DOHH2 (cell line): ENCODE measurements around the gene RIMS1.

Source experiments
- H3F3A ChIP-seq: fragments of 200-600 bp; sonication (generic), shearing (Covaris generic); 2 replicates; pipeline ENCODE4 v1.6.0; 2016; ENCODE audit warnings: antibody characterized with exemption, mild to moderate bottlenecking; ENCODE audit not compliant: control insufficient read depth, insufficient read depth
- H3K27ac ChIP-seq: fragments of 200-600 bp; sonication (generic); 2 replicates; pipeline ENCODE4 v1.5.1; 2014; ENCODE audit warnings: low read depth, mild to moderate bottlenecking, low read length, moderate library complexity
- H3K27me3 ChIP-seq: fragments of 200-600 bp; sonication (generic); 2 replicates; pipeline ENCODE4 v1.6.1; 2014; ENCODE audit warnings: mild to moderate bottlenecking, low read length, mixed read lengths; ENCODE audit not compliant: control insufficient read depth
- H3K36me3 ChIP-seq: fragments of 200-600 bp; sonication (generic); 2 replicates; pipeline ENCODE4 v1.6.1; 2014; ENCODE audit warnings: mild to moderate bottlenecking, low read length, moderate library complexity, mixed read lengths; ENCODE audit not compliant: control insufficient read depth
- H3K4me1 ChIP-seq: fragments of 200-600 bp; sonication (generic); 2 replicates; pipeline ENCODE4 v1.6.1; 2014; ENCODE audit warnings: mild to moderate bottlenecking, low read length, mixed read lengths; ENCODE audit not compliant: control insufficient read depth
- H3K4me2 ChIP-seq: fragments of 200-600 bp; sonication (generic); 2 replicates; pipeline ENCODE4 v1.6.0; 2014; ENCODE audit warnings: mild to moderate bottlenecking, low read length, moderate library complexity
- H3K4me3 ChIP-seq: fragments of 200-600 bp; sonication (generic); 2 replicates; pipeline ENCODE4 v1.5.1; 2014; ENCODE audit warnings: mild to moderate bottlenecking, low read length, mixed read lengths
- H3K79me2 ChIP-seq: fragments of 200-600 bp; sonication (generic); 2 replicates; pipeline ENCODE4 v1.6.1; 2014; ENCODE audit warnings: mild to moderate bottlenecking, low read length, mixed read lengths; ENCODE audit not compliant: control insufficient read depth
- H3K9me2 ChIP-seq: fragments of 200-600 bp; sonication (generic); replicated peaks from 2 replicates; pipeline ENCODE4 v1.6.1; 2014; ENCODE audit warnings: mild to moderate bottlenecking, low read length, mixed read lengths; ENCODE audit not compliant: control insufficient read depth
- H3K9me3 ChIP-seq: fragments of 200-600 bp; sonication (generic); 2 replicates; pipeline ENCODE4 v1.6.1; 2014; ENCODE audit warnings: antibody characterized with exemption, low read length, mixed read lengths; ENCODE audit not compliant: control insufficient read depth, insufficient read depth
- H4K20me1 ChIP-seq: fragments of 200-600 bp; sonication (generic); 2 replicates; pipeline ENCODE4 v1.6.0; 2014; ENCODE audit warnings: low read depth, mild to moderate bottlenecking, antibody characterized with exemption, low read length, moderate library complexity; ENCODE audit not compliant: control insufficient read depth, insufficient read depth
- EZH2phosphoT487 ChIP-seq: fragments of 200-600 bp; sonication (generic); IDR thresholded peaks from 2 replicates; pipeline ENCODE4 v1.6.1; 2017; ENCODE audit warnings: borderline replicate concordance, mild to moderate bottlenecking, antibody characterized with exemption, low read length, moderate library complexity, mixed read lengths
- TF ChIP-seq, protein P1 (sequence below): fragments of 200-600 bp; sonication (generic); IDR thresholded peaks from one replicate; pipeline ENCODE4 v1.5.1; 2014; ENCODE audit warnings: antibody characterized with exemption, mild to moderate bottlenecking, low read depth, low read length; ENCODE audit not compliant: poor library complexity, severe bottlenecking

RIMS1 gene

DNA sequence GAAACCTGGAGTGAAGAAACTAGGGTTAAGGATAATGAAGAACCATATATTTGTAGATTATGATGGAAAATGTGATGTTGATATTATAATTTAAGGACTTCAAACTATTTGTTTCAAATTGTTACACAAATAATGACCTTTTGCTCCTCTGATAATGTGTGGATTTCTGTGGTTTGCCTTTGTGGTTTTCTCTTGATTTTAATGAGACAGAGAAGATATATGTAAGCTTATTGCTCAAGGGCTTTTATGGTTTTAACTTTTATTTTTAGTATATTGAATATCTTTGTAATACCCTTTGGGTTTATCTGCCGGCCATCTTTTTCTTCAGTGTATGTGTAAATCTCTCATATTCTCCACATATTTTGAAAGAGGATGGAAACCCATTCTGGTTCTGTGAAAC is 362.3 kb downstream of the RIMS1 start:
- Histone ChIP-seq H3K27ac (no peak overlapping the region), H3K9me3 (no peaks in the 10 kb centered on the region), H3K9me2 (no peaks in the 10 kb centered on the region), H3K4me3 (0 out of 2 replicates have a peak overlapping the region, but pooled peaks have one; percentile 6), H3K36me3 (no peaks in the 10 kb centered on the region), H4K20me1 (no peaks in the 10 kb centered on the region), H3F3A (no peaks in the 10 kb centered on the region), H3K27me3 (no peaks in the 10 kb centered on the region), H3K4me1 (peaks cover 15% of the 10 kb centered on the region), H3K4me2 (0 out of 2 replicates have a peak overlapping the region, but pooled peaks have one; percentile 1), H3K79me2 (no peaks in the 10 kb centered on the region)
- TF ChIP-seq EZH2phosphoT487, result no peak
- TF ChIP-seq, protein P1, sequence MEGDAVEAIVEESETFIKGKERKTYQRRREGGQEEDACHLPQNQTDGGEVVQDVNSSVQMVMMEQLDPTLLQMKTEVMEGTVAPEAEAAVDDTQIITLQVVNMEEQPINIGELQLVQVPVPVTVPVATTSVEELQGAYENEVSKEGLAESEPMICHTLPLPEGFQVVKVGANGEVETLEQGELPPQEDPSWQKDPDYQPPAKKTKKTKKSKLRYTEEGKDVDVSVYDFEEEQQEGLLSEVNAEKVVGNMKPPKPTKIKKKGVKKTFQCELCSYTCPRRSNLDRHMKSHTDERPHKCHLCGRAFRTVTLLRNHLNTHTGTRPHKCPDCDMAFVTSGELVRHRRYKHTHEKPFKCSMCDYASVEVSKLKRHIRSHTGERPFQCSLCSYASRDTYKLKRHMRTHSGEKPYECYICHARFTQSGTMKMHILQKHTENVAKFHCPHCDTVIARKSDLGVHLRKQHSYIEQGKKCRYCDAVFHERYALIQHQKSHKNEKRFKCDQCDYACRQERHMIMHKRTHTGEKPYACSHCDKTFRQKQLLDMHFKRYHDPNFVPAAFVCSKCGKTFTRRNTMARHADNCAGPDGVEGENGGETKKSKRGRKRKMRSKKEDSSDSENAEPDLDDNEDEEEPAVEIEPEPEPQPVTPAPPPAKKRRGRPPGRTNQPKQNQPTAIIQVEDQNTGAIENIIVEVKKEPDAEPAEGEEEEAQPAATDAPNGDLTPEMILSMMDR, result no peak

DNA sequence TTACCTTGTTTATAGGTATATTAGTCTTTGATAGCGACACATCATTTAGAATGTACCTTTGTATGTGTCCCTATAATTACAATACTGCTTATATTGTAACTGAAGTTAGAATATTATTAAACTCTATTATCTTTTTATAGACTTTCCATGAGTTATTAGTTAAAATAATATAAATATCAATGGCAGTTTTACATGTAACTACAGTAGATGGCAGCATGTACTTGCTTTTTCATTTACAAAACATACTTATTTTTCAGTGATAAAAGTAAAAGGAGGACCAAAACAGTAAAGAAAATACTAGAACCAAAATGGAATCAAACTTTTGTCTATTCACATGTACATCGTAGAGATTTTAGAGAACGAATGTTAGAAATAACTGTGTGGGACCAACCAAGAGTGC is 364.3 kb downstream of the RIMS1 start:
- Histone ChIP-seq H4K20me1 (no peaks in the 10 kb centered on the region), H3K36me3 (no peaks in the 10 kb centered on the region), H3K9me3 (no peaks in the 10 kb centered on the region), H3K4me1 (peaks cover 15% of the 10 kb centered on the region), H3F3A (no peaks in the 10 kb centered on the region), H3K9me2 (no peaks in the 10 kb centered on the region), H3K27ac (no peak overlapping the region), H3K27me3 (no peaks in the 10 kb centered on the region), H3K4me2 (no peak overlapping the region), H3K4me3 (no peak overlapping the region), H3K79me2 (no peaks in the 10 kb centered on the region)
- no peak for TF ChIP-seq EZH2phosphoT487
- TF ChIP-seq, protein P1, result no peak

DNA sequence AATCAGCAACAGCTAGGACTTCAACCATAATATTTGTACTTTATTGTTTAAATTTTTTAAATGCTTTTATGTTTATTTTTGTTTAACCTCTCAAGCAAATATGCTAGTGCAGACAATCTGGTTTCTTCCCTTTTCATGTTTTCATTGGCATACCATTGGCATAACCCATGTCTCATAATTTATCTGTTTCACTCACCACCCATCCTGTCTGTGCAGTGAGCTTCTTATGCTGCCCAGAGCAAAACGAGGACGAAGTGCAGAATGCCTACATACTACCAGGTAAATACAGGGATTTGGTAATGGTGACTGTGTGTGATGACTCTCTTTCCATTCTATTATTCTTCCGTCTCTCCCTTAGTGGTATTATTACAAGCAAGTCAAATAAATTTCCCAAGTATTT is 374.1 kb downstream of the RIMS1 start:
- no peak overlapping the region for H3K27ac ChIP-seq
- no peaks in the 10 kb centered on the region for H3K9me2 ChIP-seq
- no peaks in the 10 kb centered on the region for H3K27me3 ChIP-seq
- H3K4me3 ChIP-seq, result no peak overlapping the region
- H3K79me2 ChIP-seq, result no peaks in the 10 kb centered on the region
- H3K4me1 ChIP-seq, result no peaks in the 10 kb centered on the region
- no peaks in the 10 kb centered on the region for H3K9me3 ChIP-seq
- H3K4me2 ChIP-seq, result no peak overlapping the region
- no peaks in the 10 kb centered on the region for H4K20me1 ChIP-seq
- no peaks in the 10 kb centered on the region for H3K36me3 ChIP-seq
- no peaks in the 10 kb centered on the region for H3F3A ChIP-seq
- TF ChIP-seq, protein P1, result no peak
- TF ChIP-seq EZH2phosphoT487, result no peak

DNA sequence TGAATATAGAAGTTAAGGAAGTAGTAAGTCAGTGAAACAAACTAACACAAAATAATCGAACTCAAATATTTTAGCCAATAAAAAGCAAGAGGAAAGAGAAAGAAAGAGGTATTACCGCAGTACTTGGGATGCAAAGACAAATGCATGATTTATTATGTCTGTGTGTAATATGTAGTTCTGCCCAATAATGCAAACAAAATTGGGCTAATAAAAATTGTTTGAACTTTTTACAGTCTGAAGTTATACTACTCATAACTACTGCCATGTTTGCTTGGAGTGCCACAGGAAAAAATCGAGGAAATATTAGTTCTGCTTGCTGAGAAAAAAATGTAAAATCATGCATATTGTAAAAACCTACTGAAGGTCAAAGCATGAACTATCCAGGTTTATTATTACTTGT is 375.2 kb downstream of the RIMS1 start:
- Histone ChIP-seq H3K4me3 (no peak overlapping the region), H3K27me3 (no peaks in the 10 kb centered on the region), H3K4me2 (no peak overlapping the region), H3F3A (no peaks in the 10 kb centered on the region), H3K36me3 (no peaks in the 10 kb centered on the region), H3K79me2 (no peaks in the 10 kb centered on the region), H3K4me1 (peaks cover 6% of the 10 kb centered on the region; the same call in 1 of the 2 replicates), H3K9me3 (no peaks in the 10 kb centered on the region), H3K9me2 (no peaks in the 10 kb centered on the region), H4K20me1 (no peaks in the 10 kb centered on the region), H3K27ac (no peak overlapping the region)
- TF ChIP-seq EZH2phosphoT487, result no peak
- TF ChIP-seq, protein P1, result no peak
